ENCODE results near the gene PLEKHG4B.
"Not testable (repeated sequence)": the region's sequence is repeated elsewhere in the genome, so short reads cannot be mapped to it uniquely, and the experiment has no call there.

PLEKHG4B gene

GRCh38 chr5:186091-187041 is 94.4 kb downstream of the PLEKHG4B start:
- in situ Hi-C loops (cut with MboI; ENCODE audit: low sequenced_read_pairs), result no loop called here

- in situ Hi-C loops (cut with MboI; ENCODE audit: low sequenced_read_pairs), result no loop called here
Observed at GRCh38 chr5:187042-187431, 95.1 kb downstream of the PLEKHG4B start.

- in situ Hi-C loops (cut with MboI; ENCODE audit: low sequenced_read_pairs), result no loop called here
Observed at GRCh38 chr5:187617-188451, 95.9 kb downstream of the PLEKHG4B start.

GRCh38 chr5:188488-189481 is 96.8 kb downstream of the PLEKHG4B start:
- in situ Hi-C loops (cut with MboI; ENCODE audit: low sequenced_read_pairs), result no loop called here

- in situ Hi-C loops (cut with MboI; ENCODE audit: low sequenced_read_pairs), result no loop called here
Observed at GRCh38 chr5:189486-189885, 97.5 kb downstream of the PLEKHG4B start.

- in situ Hi-C loops (cut with MboI; ENCODE audit: low sequenced_read_pairs), result no loop called here
Observed at GRCh38 chr5:189976-190365, 98.0 kb downstream of the PLEKHG4B start.

- in situ Hi-C loops (cut with MboI; ENCODE audit: low sequenced_read_pairs), result no loop called here
Observed at GRCh38 chr5:190366-191035, 98.5 kb downstream of the PLEKHG4B start.

GRCh38 chr5:191036-191948 is 99.3 kb downstream of the PLEKHG4B start, which contains the start of gene LRRC14B:
LRRC14B (plus strand) TSS chr5:191495; CDS start chr5:191539, 44 bp downstream.
- in situ Hi-C loops (cut with MboI; ENCODE audit: low sequenced_read_pairs), result no loop called here

- in situ Hi-C loops (cut with MboI; ENCODE audit: low sequenced_read_pairs), result no loop called here
Observed at GRCh38 chr5:191949-192690, 100.2 kb downstream of the PLEKHG4B start.

- in situ Hi-C loops (cut with MboI; ENCODE audit: low sequenced_read_pairs), result no loop called here
Observed at GRCh38 chr5:192691-192969, 100.7 kb downstream of the PLEKHG4B start.

GRCh38 chr5:192970-193831 is 101.2 kb downstream of the PLEKHG4B start:
- in situ Hi-C loops (cut with MboI; ENCODE audit: low sequenced_read_pairs), result no loop called here

GRCh38 chr5:194102-194501 is 102.1 kb downstream of the PLEKHG4B start:
- in situ Hi-C loops (cut with MboI; ENCODE audit: low sequenced_read_pairs), result no loop called here

GRCh38 chr5:194603-195209 is 102.7 kb downstream of the PLEKHG4B start:
- in situ Hi-C loops (cut with MboI; ENCODE audit: low sequenced_read_pairs), result no loop called here

- in situ Hi-C loops (cut with MboI; ENCODE audit: low sequenced_read_pairs), result no loop called here
Observed at GRCh38 chr5:195401-196160, 103.6 kb downstream of the PLEKHG4B start.

GRCh38 chr5:196350-196749 is 104.4 kb downstream of the PLEKHG4B start:
- in situ Hi-C loops (cut with MboI; ENCODE audit: low sequenced_read_pairs), result no loop called here

GRCh38 chr5:197031-197430 is 105.1 kb downstream of the PLEKHG4B start:
- in situ Hi-C loops (cut with MboI; ENCODE audit: low sequenced_read_pairs), result not testable (repeated sequence)

Data from HL-60/S4 treated with retinoic acid at 250 ng/mL for 4 days and 3 days (cell line).